Memory B cell (primary cell): ENCODE measurements around the gene ZFHX3.

Experiments used
- ATAC-seq: fragments of 150-1000 bp; cut with Tn5 transposase; 2 replicates; pipeline ENCODE4 v1.10.0; 2021; ENCODE audit warnings: low read depth, mild to moderate bottlenecking, moderate library complexity
- DNase-seq, 2 donors: peaks; one replicate each; pipeline ENCODE4 v3.0.0; 2022; ENCODE audit warnings: low spot score in 2 of 2
- H3K27ac Mint-ChIP-seq: one replicate; pipeline ENCODE4 v1.8.0; 2022; ENCODE audit warnings: mild to moderate bottlenecking, moderate library complexity, mixed read lengths
- H3K27me3 Mint-ChIP-seq: one replicate; pipeline ENCODE4 v1.8.0; 2022; ENCODE audit warnings: mixed read lengths
- H3K36me3 Mint-ChIP-seq: one replicate; pipeline ENCODE4 v1.8.0; 2022; ENCODE audit warnings: mild to moderate bottlenecking, mixed read lengths
- H3K4me1 Mint-ChIP-seq: one replicate; pipeline ENCODE4 v1.8.0; 2022; ENCODE audit warnings: mixed read lengths
- H3K4me3 Mint-ChIP-seq: one replicate; pipeline ENCODE4 v1.8.0; 2022; ENCODE audit warnings: mild to moderate bottlenecking, moderate library complexity, mixed read lengths
- H3K9me3 Mint-ChIP-seq: one replicate; pipeline ENCODE4 v1.8.0; 2022; ENCODE audit warnings: mixed read lengths

The ZFHX3 gene

DNA sequence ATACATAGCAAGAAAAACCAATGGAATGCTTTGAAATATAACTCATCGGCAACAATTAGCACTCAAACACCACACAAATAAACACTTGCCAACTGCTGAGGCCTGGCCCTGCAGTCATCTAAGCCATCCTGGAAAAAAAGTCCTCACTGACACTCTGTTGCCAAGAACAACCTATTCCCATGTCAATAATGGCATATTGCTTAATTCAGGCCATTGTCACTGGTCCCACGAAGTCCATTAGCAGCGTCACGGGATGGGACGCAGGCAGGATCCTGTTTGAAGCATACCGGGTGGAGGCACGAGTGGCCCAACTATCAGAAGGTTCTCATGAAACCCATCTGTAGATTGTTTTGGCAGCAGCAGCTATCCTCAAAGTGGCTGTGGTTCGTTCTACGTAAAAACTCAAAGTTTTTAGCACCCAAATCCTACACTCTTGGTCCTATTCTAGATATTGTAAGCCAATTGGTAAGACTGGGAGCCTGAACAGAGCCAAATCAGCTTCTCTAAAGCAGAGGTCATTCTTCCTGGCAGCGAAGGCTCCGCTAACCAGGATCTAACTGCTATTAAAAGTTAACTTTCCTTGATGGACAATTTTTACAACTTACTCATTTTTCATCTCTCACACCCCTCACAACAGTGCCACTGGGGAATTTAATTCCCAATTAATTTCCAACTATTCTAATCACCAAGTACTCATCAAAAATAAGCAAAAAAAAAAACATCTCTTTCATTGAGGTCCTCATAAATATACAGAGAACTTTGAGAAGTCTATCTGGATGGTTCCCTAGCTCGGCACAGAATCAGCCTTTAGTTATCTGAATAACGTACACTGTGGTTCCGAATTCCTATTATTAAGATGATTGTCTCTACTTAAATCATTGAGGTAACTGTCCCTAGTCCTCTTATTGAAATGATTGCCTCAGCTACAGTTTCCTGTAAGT, 91.5 kb downstream of the ZFHX3 start:
- Mint-ChIP-seq H3K9me3 (peaks cover 2% of the 10 kb centered on the region), H3K36me3 (peaks cover 9% of the 10 kb centered on the region)
- no peak for ATAC-seq

DNA sequence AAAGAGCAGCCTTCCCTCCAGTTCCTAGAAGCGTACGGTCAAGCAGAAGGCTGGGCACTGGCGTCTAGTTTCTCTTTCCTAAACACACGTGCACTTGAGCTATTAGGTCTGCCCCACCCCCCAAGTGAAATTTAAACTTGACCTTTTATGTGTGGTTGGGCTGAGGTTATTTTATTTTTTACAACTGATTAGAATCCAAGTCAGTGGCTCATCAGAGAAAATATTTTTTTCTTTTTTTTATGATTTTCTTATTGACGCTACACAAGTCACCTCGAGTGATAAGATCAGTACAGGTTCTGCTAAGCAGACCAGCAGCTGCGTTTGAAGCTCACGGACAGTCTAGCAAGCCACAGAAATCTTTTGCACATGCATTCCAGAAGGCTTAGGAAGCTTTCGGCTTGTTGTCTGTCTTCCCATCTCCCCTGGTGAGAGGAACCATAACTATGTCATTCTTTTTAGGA, 95.1 kb downstream of the ZFHX3 start:
- peaks cover 2% of the 10 kb centered on the region for H3K4me1 Mint-ChIP-seq
- DNase-seq (no peak), ATAC-seq (no peak)
- no peak overlapping the region for H3K4me3 Mint-ChIP-seq
- no peak overlapping the region for H3K27ac Mint-ChIP-seq
- H3K9me3 Mint-ChIP-seq, result peaks cover 3% of the 10 kb centered on the region
- H3K36me3 Mint-ChIP-seq, result peaks cover 13% of the 10 kb centered on the region
- H3K27me3 Mint-ChIP-seq, result no peaks in the 10 kb centered on the region

More for the DNA sequence above, 91.5 kb downstream of the ZFHX3 start:
- no peak for DNase-seq
- Mint-ChIP-seq H3K4me3 (no peak overlapping the region), H3K27ac (no peak overlapping the region), H3K27me3 (no peaks in the 10 kb centered on the region), H3K4me1 (peaks cover 2% of the 10 kb centered on the region)

DNA sequence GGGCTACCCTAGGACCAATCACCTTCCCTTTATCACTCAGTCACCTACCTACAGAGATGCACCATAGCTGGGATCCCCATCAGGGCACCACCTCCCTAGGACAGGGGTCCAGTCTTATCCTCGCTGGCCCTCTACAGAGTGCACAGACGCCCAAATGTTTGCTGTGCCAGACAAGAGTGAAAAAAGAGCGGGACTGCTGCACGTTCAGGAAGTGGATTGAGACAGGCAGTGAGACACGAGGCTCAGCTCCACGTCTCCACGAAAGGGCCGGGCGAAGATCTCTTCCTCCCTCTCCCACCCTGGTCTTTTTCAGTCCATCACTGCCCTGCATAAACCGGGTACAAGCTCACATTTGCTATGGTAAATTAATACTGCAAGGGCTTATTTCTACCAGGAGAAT, 95.5 kb downstream of the ZFHX3 start:
- Mint-ChIP-seq H3K4me3 (no peak overlapping the region), H3K9me3 (peaks cover 3% of the 10 kb centered on the region), H3K27ac (no peak overlapping the region), H3K36me3 (peaks cover 13% of the 10 kb centered on the region), H3K27me3 (no peaks in the 10 kb centered on the region), H3K4me1 (peaks cover 2% of the 10 kb centered on the region)
- no peak for ATAC-seq
- DNase-seq, result no peak

DNA sequence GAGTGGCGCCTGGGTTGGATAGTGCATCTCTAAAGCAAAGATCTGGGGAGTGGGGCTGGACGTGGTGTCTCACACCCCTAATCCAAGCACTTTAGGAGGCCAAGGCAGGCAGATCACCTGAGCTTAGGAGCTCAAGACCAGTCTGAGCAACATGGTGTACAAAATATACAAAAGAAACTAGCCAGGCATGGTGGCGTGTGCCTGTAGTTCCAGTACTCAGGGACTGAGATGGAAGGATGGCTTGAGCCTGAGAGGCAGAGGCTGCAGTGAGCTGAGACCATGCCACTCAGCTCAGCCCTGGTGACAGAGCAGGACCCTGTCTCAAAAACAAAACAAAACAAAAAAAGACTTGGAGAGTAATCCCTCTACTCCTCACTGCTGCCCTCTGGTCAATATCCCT, 96.0 kb downstream of the ZFHX3 start:
- peaks cover 13% of the 10 kb centered on the region for H3K36me3 Mint-ChIP-seq
- H3K27me3 Mint-ChIP-seq, result no peaks in the 10 kb centered on the region

DNA sequence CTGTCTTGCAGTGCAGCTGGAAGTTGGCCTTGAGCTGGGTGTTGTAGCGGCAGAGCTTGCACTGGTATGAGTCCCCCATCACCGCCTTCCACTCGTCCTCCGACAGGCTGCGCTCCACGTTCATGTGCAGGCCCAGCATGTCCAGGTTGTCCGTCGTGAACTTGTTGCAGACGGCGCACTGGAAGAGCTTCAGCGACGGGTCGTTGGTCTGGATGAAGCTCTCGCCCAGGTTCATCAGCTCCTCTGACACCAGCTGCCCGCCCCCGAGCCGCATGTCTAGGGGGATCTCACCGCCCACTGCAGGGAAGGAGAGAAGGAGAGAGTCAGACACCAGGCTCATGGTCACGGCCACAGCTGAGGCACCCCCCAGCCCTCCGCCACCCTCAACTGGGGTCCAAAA, 97.3 kb downstream of the ZFHX3 start:
- Mint-ChIP-seq H3K4me3 (no peak overlapping the region), H3K27me3 (no peaks in the 10 kb centered on the region), H3K9me3 (peaks cover 2% of the 10 kb centered on the region), H3K36me3 (peaks cover 11% of the 10 kb centered on the region), H3K27ac (no peak overlapping the region), H3K4me1 (peaks cover 5% of the 10 kb centered on the region)
- no peak for ATAC-seq
- no peak for DNase-seq

More for the DNA sequence above, 96.0 kb downstream of the ZFHX3 start:
- peaks cover 2% of the 10 kb centered on the region for H3K4me1 Mint-ChIP-seq
- DNase-seq (no peak), ATAC-seq (no peak)
- peaks cover 3% of the 10 kb centered on the region for H3K9me3 Mint-ChIP-seq
- no peak overlapping the region for H3K4me3 Mint-ChIP-seq
- no peak overlapping the region for H3K27ac Mint-ChIP-seq

DNA sequence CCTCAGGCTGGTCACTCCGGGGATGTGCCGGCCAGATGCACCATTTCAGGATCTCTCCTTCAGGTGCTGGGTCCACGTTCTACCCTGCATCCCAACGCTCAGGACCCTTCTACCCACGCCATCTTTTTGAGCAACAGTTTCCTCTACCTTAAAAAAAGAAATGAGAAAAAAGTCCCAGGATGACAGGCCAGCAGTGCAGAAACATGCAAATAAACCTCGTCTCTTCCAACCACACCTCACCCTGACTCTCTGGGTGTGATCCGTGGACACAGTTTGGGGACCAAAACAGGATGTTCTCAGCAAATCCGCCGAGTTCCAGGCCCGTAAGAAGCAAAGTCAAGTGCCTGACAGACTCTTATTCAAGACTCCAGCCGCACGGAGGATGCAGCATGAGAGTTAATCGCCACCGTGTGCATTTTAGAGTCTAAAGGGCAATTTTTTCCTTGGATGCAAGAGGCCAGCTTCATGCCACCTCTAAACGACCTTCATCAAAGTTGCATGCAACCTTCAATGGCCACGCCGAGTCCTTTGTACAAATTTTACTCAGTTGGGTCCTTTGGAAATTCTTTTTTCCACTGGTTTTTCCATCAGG, 99.6 kb downstream of the ZFHX3 start:
- no peak overlapping the region for H3K4me3 Mint-ChIP-seq
- ATAC-seq (no peak), DNase-seq (no peak)
- H3K27me3 Mint-ChIP-seq, result no peaks in the 10 kb centered on the region
- peaks cover 2% of the 10 kb centered on the region for H3K9me3 Mint-ChIP-seq
- no peak overlapping the region for H3K27ac Mint-ChIP-seq
- peaks cover 5% of the 10 kb centered on the region for H3K4me1 Mint-ChIP-seq
- peaks cover 11% of the 10 kb centered on the region for H3K36me3 Mint-ChIP-seq

DNA sequence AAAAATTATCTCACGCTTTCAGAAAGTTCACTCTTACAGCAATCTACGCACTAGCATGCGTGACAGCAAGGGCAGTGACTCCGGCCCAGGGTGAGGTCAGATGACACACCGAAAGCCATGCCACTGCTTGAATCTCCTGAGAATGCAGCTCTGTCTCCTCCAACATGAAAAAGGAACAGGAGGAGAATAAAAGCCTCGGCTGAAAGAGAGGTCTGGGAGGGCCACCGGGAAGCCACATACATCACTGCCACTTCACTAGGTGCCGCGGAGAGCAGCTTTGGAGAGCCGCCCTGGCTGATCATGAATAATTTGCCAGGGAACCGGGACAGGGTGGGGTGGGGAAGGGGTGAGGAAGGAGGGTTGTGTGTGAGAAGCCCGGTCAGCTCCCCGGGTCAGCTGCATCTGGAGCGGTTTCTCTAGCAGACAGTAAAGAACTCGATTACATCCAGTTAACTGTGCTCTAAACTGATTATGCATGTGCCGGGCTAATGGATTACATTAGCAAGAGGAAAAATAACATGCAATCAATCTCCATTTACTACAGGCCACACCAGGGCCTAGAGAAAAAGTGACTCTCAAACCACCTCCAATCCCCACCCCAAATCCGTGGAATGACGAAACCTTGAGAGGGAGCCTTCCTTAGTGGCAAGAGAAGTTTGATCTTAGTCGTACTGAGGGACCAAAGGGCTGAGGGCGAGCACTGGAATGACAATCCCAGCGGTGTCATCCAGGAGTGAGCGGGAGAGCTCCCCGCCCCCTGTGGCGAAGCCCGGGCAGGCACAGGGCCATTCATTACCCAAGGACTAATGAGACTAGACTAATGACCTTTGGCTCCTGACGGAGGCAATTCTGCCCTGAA, 100.3 kb downstream of the ZFHX3 start:
- peaks cover 5% of the 10 kb centered on the region for H3K4me1 Mint-ChIP-seq
- no peak for DNase-seq
- peaks cover 11% of the 10 kb centered on the region for H3K36me3 Mint-ChIP-seq
- no peak overlapping the region for H3K4me3 Mint-ChIP-seq
- no peak for ATAC-seq
- no peak overlapping the region for H3K27ac Mint-ChIP-seq
- no peaks in the 10 kb centered on the region for H3K27me3 Mint-ChIP-seq
- H3K9me3 Mint-ChIP-seq, result peaks cover 2% of the 10 kb centered on the region

DNA sequence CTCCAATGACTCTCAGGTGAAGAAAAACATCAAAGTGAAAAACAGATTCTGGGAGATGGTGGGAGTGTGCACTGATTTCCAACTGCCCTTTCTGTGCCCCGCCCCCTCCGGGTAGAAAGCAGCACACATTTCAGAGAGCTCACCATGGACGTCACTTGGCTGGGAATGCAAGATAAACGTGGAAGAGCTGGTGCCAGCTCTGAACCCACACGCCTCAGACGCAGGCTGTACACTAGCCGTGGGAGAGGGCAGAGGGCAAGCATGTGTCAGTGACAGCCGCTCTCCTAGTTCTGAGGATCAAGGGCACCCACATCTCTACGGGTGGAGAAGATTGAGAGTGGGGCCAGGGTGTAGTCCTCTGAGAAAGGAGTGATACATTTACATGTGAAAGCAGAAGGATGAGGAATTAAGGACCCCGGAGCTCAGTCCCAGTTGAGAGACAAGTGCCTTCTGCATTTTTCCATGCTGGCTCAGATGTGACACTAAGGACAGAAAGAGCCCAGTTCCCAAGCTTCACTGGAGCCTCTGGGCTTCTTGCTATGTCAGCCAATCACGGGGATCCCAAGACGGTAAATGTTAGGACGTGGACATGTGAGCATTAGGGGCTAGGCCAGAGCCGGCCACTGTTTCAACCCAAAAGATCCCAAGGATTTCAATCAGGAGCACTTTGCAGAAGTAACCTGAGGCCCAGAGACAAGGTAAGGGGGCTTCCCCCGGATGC, 101.3 kb downstream of the ZFHX3 start:
- Mint-ChIP-seq H3K4me3 (no peak overlapping the region), H3K4me1 (peaks cover 3% of the 10 kb centered on the region), H3K36me3 (peaks cover 11% of the 10 kb centered on the region), H3K9me3 (peaks cover 2% of the 10 kb centered on the region), H3K27ac (no peak overlapping the region), H3K27me3 (no peaks in the 10 kb centered on the region)
- DNase-seq (no peak), ATAC-seq (no peak)

DNA sequence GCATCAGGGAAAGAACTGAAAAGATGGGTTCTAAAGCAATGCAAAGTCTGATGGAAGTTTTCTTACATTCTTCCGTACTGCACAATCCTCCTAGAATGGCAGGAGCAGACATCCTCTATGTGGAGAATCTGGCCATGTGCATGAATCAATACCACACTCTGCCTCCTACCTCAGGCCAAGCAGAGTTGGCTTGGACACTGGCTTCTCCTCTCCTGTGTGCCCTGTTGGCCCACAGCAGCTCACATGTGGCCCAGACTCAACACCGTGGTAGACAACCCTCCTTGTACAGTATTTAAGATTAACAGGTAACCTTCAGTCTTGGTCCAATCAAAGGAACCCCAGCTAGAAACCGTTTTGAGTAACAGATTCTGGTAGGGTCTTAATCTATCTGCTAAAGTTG, 101.9 kb downstream of the ZFHX3 start:
- DNase-seq (no peak), ATAC-seq (no peak)
- no peak overlapping the region for H3K27ac Mint-ChIP-seq
- peaks cover 11% of the 10 kb centered on the region for H3K36me3 Mint-ChIP-seq
- H3K4me1 Mint-ChIP-seq, result peaks cover 3% of the 10 kb centered on the region
- no peak overlapping the region for H3K4me3 Mint-ChIP-seq
- no peaks in the 10 kb centered on the region for H3K27me3 Mint-ChIP-seq
- H3K9me3 Mint-ChIP-seq, result peaks cover 2% of the 10 kb centered on the region

DNA sequence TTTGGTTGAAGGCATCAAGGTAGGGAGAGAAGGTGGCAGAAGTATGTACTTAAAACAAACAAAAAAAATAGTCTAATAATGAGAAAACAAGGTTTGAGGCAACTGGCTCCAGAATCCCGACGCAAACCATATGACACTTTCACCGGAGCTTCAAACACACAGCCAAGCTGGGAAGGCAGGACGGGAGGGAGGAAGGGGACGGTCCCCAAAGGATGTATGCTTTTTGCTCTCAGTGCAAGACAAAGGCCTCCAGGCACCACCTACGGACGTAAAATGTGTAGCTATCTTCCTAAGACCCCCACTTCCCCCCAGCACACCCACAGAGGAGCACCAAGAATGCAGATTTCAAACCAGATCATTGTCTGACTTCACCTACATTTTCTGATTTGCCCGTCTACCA, 102.3 kb downstream of the ZFHX3 start:
- H3K4me3 Mint-ChIP-seq, result no peak overlapping the region
- no peak overlapping the region for H3K27ac Mint-ChIP-seq
- DNase-seq (no peak), ATAC-seq (no peak)
- H3K27me3 Mint-ChIP-seq, result no peaks in the 10 kb centered on the region
- H3K4me1 Mint-ChIP-seq, result peaks cover 3% of the 10 kb centered on the region
- peaks cover 11% of the 10 kb centered on the region for H3K36me3 Mint-ChIP-seq
- peaks cover 2% of the 10 kb centered on the region for H3K9me3 Mint-ChIP-seq

DNA sequence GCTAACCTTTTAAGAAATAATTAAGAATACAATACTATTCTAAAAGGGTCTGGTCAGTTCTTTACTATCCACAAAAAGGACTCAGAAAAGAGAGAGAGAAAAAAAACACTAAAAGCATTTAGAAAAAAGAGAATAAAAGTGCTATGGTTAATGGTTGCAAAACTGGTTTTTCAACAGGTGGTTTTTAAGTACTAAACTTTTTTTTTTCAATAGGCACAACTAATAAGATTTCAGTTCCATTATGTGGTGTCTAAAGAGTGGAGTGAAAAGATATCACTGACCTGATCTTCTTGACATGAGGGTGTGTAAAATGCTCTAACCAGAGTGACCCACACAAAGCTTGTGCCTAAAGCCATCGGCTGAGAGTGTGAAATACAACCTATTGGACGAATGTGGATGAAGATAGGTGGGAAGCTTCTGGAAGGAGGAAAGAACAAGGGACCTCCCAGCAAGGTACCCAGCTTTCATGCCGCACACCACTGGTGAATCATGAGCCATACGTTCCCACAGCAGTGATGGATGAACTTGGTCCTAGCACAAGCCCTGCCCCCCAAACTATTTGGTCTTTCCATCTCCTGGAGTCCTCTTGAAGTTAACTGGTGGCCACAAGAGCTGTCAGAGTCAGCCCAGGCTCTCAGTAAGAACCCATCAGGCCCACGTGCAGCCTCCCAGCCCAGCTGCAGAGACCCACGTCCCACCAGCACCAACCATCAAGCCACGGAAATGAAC, 103.0 kb downstream of the ZFHX3 start:
- peaks cover 7% of the 10 kb centered on the region for H3K36me3 Mint-ChIP-seq
- peaks cover 3% of the 10 kb centered on the region for H3K4me1 Mint-ChIP-seq
- no peak overlapping the region for H3K27ac Mint-ChIP-seq
- peaks cover 2% of the 10 kb centered on the region for H3K9me3 Mint-ChIP-seq
- ATAC-seq (no peak), DNase-seq (no peak)
- no peak overlapping the region for H3K4me3 Mint-ChIP-seq
- no peaks in the 10 kb centered on the region for H3K27me3 Mint-ChIP-seq

DNA sequence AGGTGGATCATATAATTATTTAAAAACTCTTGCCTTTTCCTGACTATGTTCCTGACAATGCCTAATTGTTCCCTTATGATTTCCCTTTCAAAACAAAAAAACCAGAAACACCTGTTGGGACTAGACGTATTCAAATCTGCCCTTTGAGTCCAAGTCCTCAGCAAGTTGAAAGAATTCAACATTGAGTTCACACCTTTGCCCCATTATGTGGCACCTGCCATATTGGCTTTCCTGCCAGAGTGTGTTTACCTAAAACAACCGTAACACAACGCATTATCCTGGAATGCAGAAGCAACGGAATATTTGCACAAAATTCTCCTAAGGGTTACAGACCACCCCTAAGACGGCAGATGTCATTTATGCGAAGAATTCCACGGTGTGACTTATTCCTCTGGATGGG, 105.9 kb downstream of the ZFHX3 start:
- no peak overlapping the region for H3K27ac Mint-ChIP-seq
- DNase-seq, result no peak
- peaks cover 3% of the 10 kb centered on the region for H3K4me1 Mint-ChIP-seq
- H3K4me3 Mint-ChIP-seq, result no peak overlapping the region
- peaks cover 5% of the 10 kb centered on the region for H3K36me3 Mint-ChIP-seq
- H3K27me3 Mint-ChIP-seq, result no peaks in the 10 kb centered on the region
- H3K9me3 Mint-ChIP-seq, result no peaks in the 10 kb centered on the region
- no peak for ATAC-seq

DNA sequence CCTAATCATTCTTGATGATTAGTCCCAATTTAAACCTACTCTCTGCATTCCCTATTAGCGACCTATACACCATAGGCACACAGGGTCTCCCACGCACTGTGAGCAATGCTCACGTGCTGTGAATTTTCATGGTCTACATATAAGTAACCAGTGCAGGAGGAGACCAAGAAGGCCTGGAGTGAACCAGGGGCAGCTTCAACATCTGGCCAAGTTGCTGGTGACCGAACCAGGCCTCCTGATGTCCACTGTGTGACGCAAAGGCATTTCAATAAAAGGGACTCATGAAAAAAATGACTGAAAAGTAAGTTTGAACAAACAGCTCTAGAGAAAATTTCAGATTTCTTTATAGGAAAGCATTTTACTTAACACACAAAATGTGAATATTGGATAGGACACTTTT, 107.0 kb downstream of the ZFHX3 start:
- H3K4me1 Mint-ChIP-seq, result peaks cover under 1% of the 10 kb centered on the region
- H3K27ac Mint-ChIP-seq, result no peak overlapping the region
- H3K27me3 Mint-ChIP-seq, result no peaks in the 10 kb centered on the region
- peaks cover 11% of the 10 kb centered on the region for H3K36me3 Mint-ChIP-seq
- DNase-seq, result no peak
- peaks cover 2% of the 10 kb centered on the region for H3K9me3 Mint-ChIP-seq
- H3K4me3 Mint-ChIP-seq, result no peak overlapping the region
- no peak for ATAC-seq
